B cell (primary cell): ENCODE data around the gene CNTN4.

ENCODE experiments used
- EZH2 ChIP-seq: IDR thresholded peaks from 2 replicates; pipeline ENCODE4 v1.6.1; 2012; ENCODE audit warnings: borderline replicate concordance, low read depth, mild to moderate bottlenecking, moderate library complexity, low read length; ENCODE audit not compliant: insufficient read depth, poor library complexity, severe bottlenecking
- TF ChIP-seq, protein P1 (sequence below): fragments of 200-600 bp; IDR thresholded peaks from one replicate; pipeline ENCODE4 v1.8.0; 2022; ENCODE audit warnings: antibody characterized with exemption, mild to moderate bottlenecking

GRCh38 chr3:2837910-2838309, 739.2 kb downstream of the CNTN4 start:
- TF ChIP-seq, protein P1, sequence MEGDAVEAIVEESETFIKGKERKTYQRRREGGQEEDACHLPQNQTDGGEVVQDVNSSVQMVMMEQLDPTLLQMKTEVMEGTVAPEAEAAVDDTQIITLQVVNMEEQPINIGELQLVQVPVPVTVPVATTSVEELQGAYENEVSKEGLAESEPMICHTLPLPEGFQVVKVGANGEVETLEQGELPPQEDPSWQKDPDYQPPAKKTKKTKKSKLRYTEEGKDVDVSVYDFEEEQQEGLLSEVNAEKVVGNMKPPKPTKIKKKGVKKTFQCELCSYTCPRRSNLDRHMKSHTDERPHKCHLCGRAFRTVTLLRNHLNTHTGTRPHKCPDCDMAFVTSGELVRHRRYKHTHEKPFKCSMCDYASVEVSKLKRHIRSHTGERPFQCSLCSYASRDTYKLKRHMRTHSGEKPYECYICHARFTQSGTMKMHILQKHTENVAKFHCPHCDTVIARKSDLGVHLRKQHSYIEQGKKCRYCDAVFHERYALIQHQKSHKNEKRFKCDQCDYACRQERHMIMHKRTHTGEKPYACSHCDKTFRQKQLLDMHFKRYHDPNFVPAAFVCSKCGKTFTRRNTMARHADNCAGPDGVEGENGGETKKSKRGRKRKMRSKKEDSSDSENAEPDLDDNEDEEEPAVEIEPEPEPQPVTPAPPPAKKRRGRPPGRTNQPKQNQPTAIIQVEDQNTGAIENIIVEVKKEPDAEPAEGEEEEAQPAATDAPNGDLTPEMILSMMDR = no peak
- TF ChIP-seq EZH2 = no peak
